ENCODE results near the gene HSD11B1L.

HSD11B1L gene

GRCh38 chr19:5717215-5717935 is 36.5 kb downstream of the HSD11B1L start:
- Histone ChIP-seq H3K27ac (replicated peaks) (no peak overlapping the region), H3K4me3 (replicated peaks; ENCODE audit: insufficient read depth, low read length) (peak overlapping the region; percentile 92), H3K27me3 (ENCODE audit: insufficient read depth, poor library complexity, severe bottlenecking) (no peaks in the 10 kb centered on the region)
- no peak for DNase-seq (ENCODE audit: low read depth in 1 of 2, low spot score in 1 of 2)
- TF ChIP-seq REST (IDR thresholded peaks at IDR 0.05; ENCODE audit: insufficient replicate concordance, low read depth) (no peak), GABPA (IDR thresholded peaks at IDR 0.05; ENCODE audit: low read depth) (no peak), POLR2AphosphoS5 (IDR thresholded peaks at IDR 0.05; ENCODE audit: low read depth) (no peak), SPI1 (IDR thresholded peaks at IDR 0.05; ENCODE audit: borderline replicate concordance, low read depth) (no peak)
- TF ChIP-seq, protein P1, sequence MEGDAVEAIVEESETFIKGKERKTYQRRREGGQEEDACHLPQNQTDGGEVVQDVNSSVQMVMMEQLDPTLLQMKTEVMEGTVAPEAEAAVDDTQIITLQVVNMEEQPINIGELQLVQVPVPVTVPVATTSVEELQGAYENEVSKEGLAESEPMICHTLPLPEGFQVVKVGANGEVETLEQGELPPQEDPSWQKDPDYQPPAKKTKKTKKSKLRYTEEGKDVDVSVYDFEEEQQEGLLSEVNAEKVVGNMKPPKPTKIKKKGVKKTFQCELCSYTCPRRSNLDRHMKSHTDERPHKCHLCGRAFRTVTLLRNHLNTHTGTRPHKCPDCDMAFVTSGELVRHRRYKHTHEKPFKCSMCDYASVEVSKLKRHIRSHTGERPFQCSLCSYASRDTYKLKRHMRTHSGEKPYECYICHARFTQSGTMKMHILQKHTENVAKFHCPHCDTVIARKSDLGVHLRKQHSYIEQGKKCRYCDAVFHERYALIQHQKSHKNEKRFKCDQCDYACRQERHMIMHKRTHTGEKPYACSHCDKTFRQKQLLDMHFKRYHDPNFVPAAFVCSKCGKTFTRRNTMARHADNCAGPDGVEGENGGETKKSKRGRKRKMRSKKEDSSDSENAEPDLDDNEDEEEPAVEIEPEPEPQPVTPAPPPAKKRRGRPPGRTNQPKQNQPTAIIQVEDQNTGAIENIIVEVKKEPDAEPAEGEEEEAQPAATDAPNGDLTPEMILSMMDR (IDR thresholded peaks at IDR 0.05; ENCODE audit: insufficient read depth, low read length), result no peak

- DNase-seq (ENCODE audit: low read depth in 1 of 2, low spot score in 1 of 2), result no peak
- TF ChIP-seq GABPA (IDR thresholded peaks at IDR 0.05; ENCODE audit: low read depth) (no peak), REST (IDR thresholded peaks at IDR 0.05; ENCODE audit: insufficient replicate concordance, low read depth) (no peak)
- peak overlapping the region; percentile 97 for H3K27ac ChIP-seq (replicated peaks)
- no peaks in the 10 kb centered on the region for H3K27me3 ChIP-seq (ENCODE audit: insufficient read depth, poor library complexity, severe bottlenecking)
- H3K4me3 ChIP-seq (replicated peaks; ENCODE audit: insufficient read depth, low read length), result peak overlapping the region; percentile 92
Observed at GRCh38 chr19:5718037-5718578, 37.3 kb downstream of the HSD11B1L start.

GRCh38 chr19:5718579-5719273 is 37.9 kb downstream of the HSD11B1L start:
- DNase-seq (ENCODE audit: low read depth in 1 of 2, low spot score in 1 of 2), result peak; percentile 81 to 84
- Histone ChIP-seq H3K27ac (replicated peaks) (peak overlapping the region; percentile 97), H3K27me3 (ENCODE audit: insufficient read depth, poor library complexity, severe bottlenecking) (no peaks in the 10 kb centered on the region), H3K4me3 (replicated peaks; ENCODE audit: insufficient read depth, low read length) (peak overlapping the region; percentile 92)
- TF ChIP-seq, protein P1 (IDR thresholded peaks at IDR 0.05; ENCODE audit: insufficient read depth, low read length), result no peak
- TF ChIP-seq POLR2AphosphoS5 (IDR thresholded peaks at IDR 0.05; ENCODE audit: low read depth) (peak; percentile 56; the same call in 1 of the 2 replicates), REST (IDR thresholded peaks at IDR 0.05; ENCODE audit: insufficient replicate concordance, low read depth) (no peak), SPI1 (IDR thresholded peaks at IDR 0.05; ENCODE audit: borderline replicate concordance, low read depth) (peak; percentile 30; the same call in 1 of the 2 replicates)

Data from HL-60 (cell line).